ENCODE measurements around the gene FSIP1.

- TF ChIP-seq POLR2AphosphoS5 (IDR thresholded peaks at IDR 0.05; ENCODE audit: low read depth, low read length) (no peak), TAF1 (IDR thresholded peaks at IDR 0.05; ENCODE audit: borderline replicate concordance, insufficient read depth, low read length) (no peak), REST (IDR thresholded peaks at IDR 0.05; ENCODE audit: insufficient read depth in 1 of 2, low read depth in 2 of 2, low read length in 2 of 2) (no peak), FOXP2 (optimal IDR thresholded peaks at IDR 0.05; ENCODE audit: borderline replicate concordance, extremely low read depth, extremely low read length, insufficient read depth) (no peak)
These were observed 63.5 kb downstream of the FSIP1 start for GRCh38 chr15:39719109-39719508.
